NB4 (cell line): ENCODE measurements around the gene DNAJC3.

ENCODE experiments used
- CTCF ChIP-seq: IDR thresholded peaks from one replicate; pipeline ENCODE4 v1.5.1; 2012; ENCODE audit warnings: low read depth, low read length
- MYC ChIP-seq: IDR thresholded peaks from 2 replicates; pipeline ENCODE4 v1.6.1; 2011; ENCODE audit warnings: low read depth, low read length
- POLR2A ChIP-seq: IDR thresholded peaks from 2 replicates; pipeline ENCODE4 v1.6.1; 2011; ENCODE audit warnings: mild to moderate bottlenecking; ENCODE audit not compliant: insufficient read length; ENCODE audit errors: extremely low read depth

GRCh38 chr13:95781016-95781415, 104.1 kb downstream of the DNAJC3 start:
- TF ChIP-seq CTCF (no peak), POLR2A (no peak), MYC (no peak)
